Progenitor cell of endocrine pancreas (in vitro differentiated cells): Measurements from ENCODE around the gene THTPA. TPM values are rescaled to one million over a fixed set of nuclear protein-coding genes. Genes with fewer than 3 reads are reported as not detected.
A peak's percentile ranks its signal among the peaks of the same experiment; 100 is the strongest.

ENCODE experiments used
- DNase-seq: peaks from one replicate; pipeline ENCODE4 v3.0.0; 2021; ENCODE audit warnings: low spot score; ENCODE audit not compliant: unreplicated experiment
- H3K27ac Mint-ChIP-seq: 2 replicates; pipeline ENCODE4 v1.8.0; 2021; ENCODE audit warnings: mild to moderate bottlenecking, moderate library complexity, mixed read lengths
- H3K27me3 Mint-ChIP-seq: 2 replicates; pipeline ENCODE4 v1.8.0; 2021; ENCODE audit warnings: mixed read lengths
- H3K36me3 Mint-ChIP-seq: 2 replicates; pipeline ENCODE4 v1.8.0; 2022; ENCODE audit warnings: mixed read lengths; ENCODE audit not compliant: insufficient read depth
- H3K4me1 Mint-ChIP-seq: 2 replicates; pipeline ENCODE4 v1.8.0; 2021; ENCODE audit warnings: low read depth, mixed read lengths
- H3K4me3 Mint-ChIP-seq: 2 replicates; pipeline ENCODE4 v1.8.0; 2021; ENCODE audit warnings: low read depth, mild to moderate bottlenecking, moderate library complexity, mixed read lengths
- H3K9me3 Mint-ChIP-seq: 2 replicates; pipeline ENCODE4 v1.8.0; 2021; ENCODE audit warnings: low read depth, mixed read lengths
- total RNA-seq: library from RNA; stranded (reverse); gene quantifications from 2 replicates; pipeline ENCODE4 v1.2.1, GENCODE V29; 2021
- TF ChIP-seq, protein P1 (sequence below): fragments of 200-600 bp; sonication (generic); IDR thresholded peaks from one replicate; pipeline ENCODE4 v1.5.0; 2021; ENCODE audit warnings: antibody characterized with exemption, mild to moderate bottlenecking; ENCODE audit not compliant: unreplicated experiment

THTPA gene
- total RNA-seq, 1 donor from 2014 or later = 20.6 TPM

- H3K27me3 Mint-ChIP-seq = no peaks in the 10 kb centered on the region
- H3K4me3 Mint-ChIP-seq = no peak overlapping the region
- DNase-seq = no peak
- H3K27ac Mint-ChIP-seq = no peak overlapping the region
- TF ChIP-seq, protein P1, sequence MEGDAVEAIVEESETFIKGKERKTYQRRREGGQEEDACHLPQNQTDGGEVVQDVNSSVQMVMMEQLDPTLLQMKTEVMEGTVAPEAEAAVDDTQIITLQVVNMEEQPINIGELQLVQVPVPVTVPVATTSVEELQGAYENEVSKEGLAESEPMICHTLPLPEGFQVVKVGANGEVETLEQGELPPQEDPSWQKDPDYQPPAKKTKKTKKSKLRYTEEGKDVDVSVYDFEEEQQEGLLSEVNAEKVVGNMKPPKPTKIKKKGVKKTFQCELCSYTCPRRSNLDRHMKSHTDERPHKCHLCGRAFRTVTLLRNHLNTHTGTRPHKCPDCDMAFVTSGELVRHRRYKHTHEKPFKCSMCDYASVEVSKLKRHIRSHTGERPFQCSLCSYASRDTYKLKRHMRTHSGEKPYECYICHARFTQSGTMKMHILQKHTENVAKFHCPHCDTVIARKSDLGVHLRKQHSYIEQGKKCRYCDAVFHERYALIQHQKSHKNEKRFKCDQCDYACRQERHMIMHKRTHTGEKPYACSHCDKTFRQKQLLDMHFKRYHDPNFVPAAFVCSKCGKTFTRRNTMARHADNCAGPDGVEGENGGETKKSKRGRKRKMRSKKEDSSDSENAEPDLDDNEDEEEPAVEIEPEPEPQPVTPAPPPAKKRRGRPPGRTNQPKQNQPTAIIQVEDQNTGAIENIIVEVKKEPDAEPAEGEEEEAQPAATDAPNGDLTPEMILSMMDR = no peak
- H3K4me1 Mint-ChIP-seq = no peaks in the 10 kb centered on the region
- H3K9me3 Mint-ChIP-seq = no peaks in the 10 kb centered on the region
- H3K36me3 Mint-ChIP-seq = no peaks in the 10 kb centered on the region
Observed at GRCh38 chr14:23514644-23514957, 41.5 kb upstream of the THTPA start.

- no peak for DNase-seq
- H3K27ac Mint-ChIP-seq = no peak overlapping the region
- TF ChIP-seq, protein P1 = no peak
- no peaks in the 10 kb centered on the region for H3K9me3 Mint-ChIP-seq
- H3K36me3 Mint-ChIP-seq = peaks cover 4% of the 10 kb centered on the region
- H3K4me3 Mint-ChIP-seq = no peak overlapping the region
- H3K4me1 Mint-ChIP-seq = no peaks in the 10 kb centered on the region
- no peaks in the 10 kb centered on the region for H3K27me3 Mint-ChIP-seq
Observed at GRCh38 chr14:23517650-23518326, 38.3 kb upstream of the THTPA start.

GRCh38 chr14:23518709-23519108, 37.4 kb upstream of the THTPA start:
- TF ChIP-seq, protein P1 = no peak
- no peak for DNase-seq
- no peaks in the 10 kb centered on the region for H3K9me3 Mint-ChIP-seq
- H3K4me3 Mint-ChIP-seq = no peak overlapping the region
- no peaks in the 10 kb centered on the region for H3K4me1 Mint-ChIP-seq
- H3K36me3 Mint-ChIP-seq = peaks cover 4% of the 10 kb centered on the region
- H3K27ac Mint-ChIP-seq = no peak overlapping the region
- no peaks in the 10 kb centered on the region for H3K27me3 Mint-ChIP-seq

DNA sequence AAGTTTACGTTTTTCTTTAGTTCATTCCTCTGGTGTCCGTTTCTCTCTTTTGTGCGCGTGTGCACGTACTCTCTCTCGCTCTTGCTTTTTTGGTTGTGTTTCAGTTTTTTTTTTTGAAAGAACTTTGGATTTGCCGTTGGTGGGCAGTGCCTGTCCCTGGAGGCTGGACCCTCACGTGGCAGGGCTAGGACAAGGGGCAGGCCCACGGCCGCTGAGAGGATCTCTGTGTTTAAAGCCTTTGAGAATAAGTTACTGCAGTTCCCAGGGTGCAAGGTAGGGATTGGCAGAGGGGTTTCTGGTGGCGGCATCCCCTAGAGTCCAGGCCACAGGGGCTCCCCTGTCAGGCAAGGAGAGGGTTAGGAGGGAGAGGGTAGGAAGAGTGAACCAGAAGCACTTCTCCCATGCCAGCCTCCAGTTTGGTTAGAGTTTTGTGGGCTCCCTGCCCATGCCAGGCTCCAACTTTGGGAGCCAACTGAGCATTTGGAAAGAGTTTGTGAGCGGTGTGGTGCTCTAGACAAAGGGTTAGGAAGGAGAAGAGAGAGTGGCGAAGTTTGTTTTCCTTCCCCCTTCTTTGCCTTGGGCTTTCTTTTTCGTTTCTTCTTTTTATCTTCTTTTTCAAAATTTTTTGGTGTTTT, 35.1 kb upstream of the THTPA start:
- DNase-seq = no peak
- peaks cover 4% of the 10 kb centered on the region for H3K36me3 Mint-ChIP-seq
- H3K27me3 Mint-ChIP-seq = no peaks in the 10 kb centered on the region
- peak overlapping the region; percentile 34 for H3K27ac Mint-ChIP-seq
- H3K4me3 Mint-ChIP-seq = no peak overlapping the region
- TF ChIP-seq, protein P1 = no peak
- H3K4me1 Mint-ChIP-seq = no peaks in the 10 kb centered on the region
- H3K9me3 Mint-ChIP-seq = no peaks in the 10 kb centered on the region

DNA sequence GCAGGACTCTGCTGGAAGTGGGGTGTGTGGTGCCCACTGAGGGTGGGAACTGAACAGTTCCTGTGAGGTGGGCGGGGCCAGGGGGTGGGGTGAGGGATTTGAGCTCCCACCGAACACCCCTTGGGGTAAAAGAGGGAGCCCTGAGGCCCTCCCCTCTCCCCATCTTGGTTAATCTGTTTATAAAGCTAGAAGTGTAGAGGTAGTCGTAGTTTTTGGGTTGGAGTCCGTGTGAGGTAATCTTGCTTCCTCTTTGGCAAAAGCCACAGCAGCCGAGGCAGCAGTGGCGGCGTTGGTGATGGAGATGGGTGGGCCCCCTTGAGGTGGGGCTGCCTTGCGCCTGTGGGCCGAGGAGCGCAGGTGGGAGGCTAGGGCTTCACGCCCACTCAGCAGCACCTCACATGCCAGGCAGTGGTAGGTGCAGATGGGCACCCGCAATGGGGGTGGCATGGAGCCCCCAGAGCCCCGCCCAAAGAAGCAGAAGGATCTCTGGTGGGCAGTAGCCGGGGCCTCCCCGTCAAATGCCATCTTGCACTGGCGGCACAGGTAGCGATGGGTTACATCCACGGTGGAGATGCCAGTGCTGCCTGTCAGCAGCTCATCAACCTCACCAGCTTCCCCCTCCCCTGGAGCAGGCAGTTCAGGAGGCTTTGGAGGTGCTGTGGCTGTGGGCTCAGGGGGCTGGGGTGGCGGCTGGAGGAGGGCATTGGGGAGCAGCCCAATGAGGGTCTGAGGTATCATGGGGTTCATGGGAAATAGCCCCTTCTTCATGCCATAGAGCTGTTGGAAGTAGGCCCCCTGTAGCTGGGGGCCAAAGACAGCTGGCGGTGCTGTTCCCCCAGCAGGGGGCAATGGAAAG, 34.1 kb upstream of the THTPA start:
- Mint-ChIP-seq H3K27me3 (no peaks in the 10 kb centered on the region), H3K4me3 (no peak overlapping the region), H3K9me3 (no peaks in the 10 kb centered on the region), H3K36me3 (peaks cover 5% of the 10 kb centered on the region), H3K27ac (no peak overlapping the region), H3K4me1 (no peaks in the 10 kb centered on the region)
- TF ChIP-seq, protein P1 = no peak
- no peak for DNase-seq
